T-cell (primary cell): ENCODE results near the gene OR7D4. TPM values are rescaled to one million over a fixed set of nuclear protein-coding genes. Genes with fewer than 3 reads are reported as not detected.

Experiments
- ATAC-seq, 4 experiments: fragments of 200-7000 bp in 3 of 4; fragments of 150-1000 bp in 1 of 4; cut with Tn5 transposase; replicated peaks in 1 of 4; 1 replicate in 3 of 4; 2 replicates in 1 of 4; pipeline ENCODE4 v1.10.0; 2021; ENCODE audit warnings: moderate library complexity in 3 of 4, mild to moderate bottlenecking in 2 of 4, moderate number of reproducible peaks in 1 of 4
- CTCF ChIA-PET, 2 donors: fragments of 300-600 bp; sonication (Branson Sonifier 250); formaldehyde crosslinking; loops; one replicate each; lab custom pipeline; 2022; ENCODE audit warnings: antibody characterized with exemption in 2 of 2; lab: Charles Lee
- POLR2A ChIA-PET, 2 donors: fragments of 300-600 bp; sonication (Branson Sonifier 250); formaldehyde crosslinking; loops; one replicate each; lab custom pipeline; 2022; ENCODE audit warnings: antibody characterized with exemption in 2 of 2; lab: Charles Lee
- DNase-seq, 35 experiments: peaks; one replicate each; pipeline versions ENCODE4 v3.0.0 to v3.0.0-alpha.2; 2013 to 2023
- H3K27ac ChIP-seq: one replicate; pipeline ENCODE4 v1.5.1; 2013; ENCODE audit warnings: low read length
- H3K27me3 ChIP-seq, 2 experiments: replicated peaks in 1 of 2; 1 replicate in 1 of 2; 2 replicates in 1 of 2; pipeline versions ENCODE4 v1.6.1 to v1.7.0; 2013; ENCODE audit warnings: low read length in 1 of 2, mixed read lengths in 1 of 2; ENCODE audit not compliant: control insufficient read depth in 2 of 2, insufficient read depth in 2 of 2; ENCODE audit errors: extremely low read depth in 1 of 2
- H3K36me3 ChIP-seq, 2 donors: 1 replicate in 1 of 2; 2 replicates in 1 of 2; pipeline versions ENCODE4 v1.6.1 to v1.7.0; 2013; ENCODE audit warnings: low read length in 1 of 2; ENCODE audit not compliant: control insufficient read depth in 2 of 2, insufficient read depth in 1 of 2; ENCODE audit errors: extremely low read depth in 1 of 2
- H3K4me1 ChIP-seq, 2 experiments: 1 replicate in 1 of 2; 2 replicates in 1 of 2; pipeline versions ENCODE4 v1.6.1 to v1.7.0; 2013; ENCODE audit warnings: low read length in 2 of 2, mixed read lengths in 1 of 2; ENCODE audit not compliant: insufficient read depth in 2 of 2, control insufficient read depth in 1 of 2; ENCODE audit errors: extremely low read depth in 1 of 2
- H3K4me3 ChIP-seq, 2 donors: 1 replicate in 1 of 2; 2 replicates in 1 of 2; pipeline versions ENCODE4 v1.5.1 to v1.7.0; 2013; ENCODE audit warnings: mild to moderate bottlenecking in 2 of 2, low read length in 1 of 2, moderate library complexity in 1 of 2; ENCODE audit not compliant: control insufficient read depth in 1 of 2; ENCODE audit errors: extremely low read depth in 1 of 2
- H3K9me3 ChIP-seq: 2 replicates; pipeline ENCODE4 v1.7.0; 2013
- H3K27ac Mint-ChIP-seq, 2 donors: one replicate each; pipeline ENCODE4 v1.8.0; 2020 to 2021; ENCODE audit warnings: mild to moderate bottlenecking in 2 of 2, mixed read lengths in 2 of 2
- H3K27me3 Mint-ChIP-seq, 2 donors: one replicate each; pipeline ENCODE4 v1.8.0; 2021 to 2022; ENCODE audit warnings: mixed read lengths in 2 of 2
- H3K36me3 Mint-ChIP-seq: one replicate; pipeline ENCODE4 v1.8.0; 2021; ENCODE audit warnings: mixed read lengths
- H3K4me1 Mint-ChIP-seq, 3 donors: one replicate each; pipeline ENCODE4 v1.8.0; 2020 to 2022; ENCODE audit warnings: mixed read lengths in 3 of 3, mild to moderate bottlenecking in 1 of 3
- H3K4me3 Mint-ChIP-seq, 3 donors: one replicate each; pipeline ENCODE4 v1.8.0; 2020 to 2022; ENCODE audit warnings: mild to moderate bottlenecking in 3 of 3, mixed read lengths in 3 of 3, moderate library complexity in 3 of 3
- H3K9me3 Mint-ChIP-seq, 3 donors: one replicate each; pipeline ENCODE4 v1.8.0; 2020 to 2022; ENCODE audit warnings: mixed read lengths in 3 of 3
- WGBS: methylation state at CpG from one replicate; pipeline ENCODE4 v1.1.5; 2013; ENCODE audit warnings: missing lambda C conversion rate; ENCODE audit not compliant: insufficient coverage; 5-methylcytosine and 5-hydroxymethylcytosine counted together
- total RNA-seq, 35 experiments: library from RNA in 6 of 35; stranded (reverse) in 6 of 35; fragments of 120-200 nt in 1 of 35; gene quantifications; one replicate each; pipeline versions ENCODE4 v1.2.1 to v1.2.4 and lab custom pipeline; 2013 to 2026

Gene OR7D4
- total RNA-seq, 5 donors from 2014 or later (not counting 1 experiment from before 2014, with no cell fraction given) = not detected

GRCh38 chr19:9165261-9165660 is 54.1 kb downstream of the OR7D4 start:
- H3K36me3 Mint-ChIP-seq = peaks cover 71% of the 10 kb centered on the region
- ChIA-PET POLR2A (no interaction called here), CTCF (no interaction called here)
- H3K9me3 Mint-ChIP-seq = peaks cover 0 to 16% (median 10%) of the 10 kb centered on the region in 3 donors
- Histone ChIP-seq H3K27ac (no peak overlapping the region), H3K36me3 (peaks cover 22 to 46% of the 10 kb centered on the region in 2 donors), H3K4me1 (no peaks in the 10 kb centered on the region), H3K9me3 (peaks cover 14% of the 10 kb centered on the region), H3K4me3 (no peak overlapping the region), H3K27me3 (no peaks in the 10 kb centered on the region)
- ATAC-seq (no peak), DNase-seq (no peak)
- H3K4me1 Mint-ChIP-seq = no peaks in the 10 kb centered on the region
- no peak overlapping the region for H3K4me3 Mint-ChIP-seq
- H3K27ac Mint-ChIP-seq = no peak overlapping the region
- no peaks in the 10 kb centered on the region for H3K27me3 Mint-ChIP-seq
- 100% methylated on average over 1 of the region's 3 CpGs for WGBS

DNA sequence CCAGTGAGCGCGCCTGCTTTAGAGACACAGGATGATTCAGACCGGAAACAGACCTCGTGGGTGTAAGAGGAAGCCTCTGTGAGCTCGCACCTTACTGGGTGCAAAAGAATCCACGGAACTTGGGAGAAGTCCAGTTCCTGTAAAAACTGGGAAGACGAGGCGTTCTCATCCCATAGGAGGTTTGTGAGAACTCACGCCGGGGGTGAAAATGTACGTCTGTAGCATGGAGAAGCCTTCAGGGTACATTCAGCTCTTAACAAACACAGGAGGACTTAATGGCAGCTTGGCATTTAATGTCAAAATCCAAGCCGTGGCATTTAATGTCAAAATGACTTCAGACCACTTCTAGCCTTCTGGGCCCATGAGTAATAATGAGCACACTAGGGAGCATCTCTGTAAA is 58.0 kb downstream of the OR7D4 start:
- Mint-ChIP-seq H3K27ac (no peak overlapping the region), H3K36me3 (peaks cover 94% of the 10 kb centered on the region), H3K27me3 (no peaks in the 10 kb centered on the region), H3K9me3 (peaks cover 3 to 15% (median 10%) of the 10 kb centered on the region in 3 donors), H3K4me1 (peaks cover 0 to 4% (median 0%) of the 10 kb centered on the region in 3 donors), H3K4me3 (no peak overlapping the region)
- no peaks in the 10 kb centered on the region for H3K4me1 ChIP-seq
- POLR2A ChIA-PET = no interaction called here
- H3K36me3 ChIP-seq = peaks cover 39 to 82% of the 10 kb centered on the region in 2 donors
- H3K27me3 ChIP-seq = no peaks in the 10 kb centered on the region
- H3K4me3 ChIP-seq = peak overlapping the region in 1 of 2 donors; percentile 49
- ATAC-seq (no peak), DNase-seq (no peak)
- CTCF ChIA-PET = no interaction called here
- 95% methylated on average over 12 of the region's 12 CpGs for WGBS
- H3K27ac ChIP-seq = no peak overlapping the region
- H3K9me3 ChIP-seq = peaks cover 20% of the 10 kb centered on the region

Other genes starting within 250 kb of the OR7D4 start
- under 1 TPM in 4 of 5 donors, not detected in 1; 0.03 to 0.16 (median 0.05) TPM for gene MUC16, start 209.2 kb downstream of the OR7D4 start, total RNA-seq
- gene OR1M1, start 132.5 kb downstream of the OR7D4 start, total RNA-seq = not detected
- not detected for gene OR7G2, start 112.1 kb downstream of the OR7D4 start, total RNA-seq
- gene OR7G1, start 103.8 kb downstream of the OR7D4 start, total RNA-seq = not detected
- gene OR7G3, start 92.6 kb downstream of the OR7D4 start, total RNA-seq = not detected
- gene ZNF317, start 79.2 kb downstream of the OR7D4 start, total RNA-seq = 10 to 100 TPM; 46.8 to 77.9 (median 51.2) TPM
- 1 to 10 TPM in 2 of 5 donors, not detected in 3; 1.4 to 1.6 TPM for gene OR7D2, start 40.6 kb downstream of the OR7D4 start, total RNA-seq
- not detected for gene OR7E24, start 31.3 kb upstream of the OR7D4 start, total RNA-seq
- 10 to 100 TPM; 11.3 to 23.0 (median 17.9) TPM for gene ZNF699, start 90.2 kb upstream of the OR7D4 start, total RNA-seq
- gene ZNF559, start 104.6 kb upstream of the OR7D4 start, total RNA-seq = 10 to 100 TPM; 14.5 to 41.1 (median 34.7) TPM
- 1 to 10 TPM in 4 of 5 donors, under 1 TPM in 1; 0.89 to 2.1 (median 1.0) TPM for gene ZNF177, start 143.4 kb upstream of the OR7D4 start, total RNA-seq
- gene ZNF266, start 216.0 kb upstream of the OR7D4 start, total RNA-seq = 100 to 1,000 TPM in 1 of 5 donors, 10 to 100 TPM in 4; 44.2 to 117 (median 71.1) TPM